ENCODE results near the gene ABHD6. TPM values are rescaled to one million over a fixed set of nuclear protein-coding genes. Genes with fewer than 3 reads are reported as not detected.

The ABHD6 gene, protein sequence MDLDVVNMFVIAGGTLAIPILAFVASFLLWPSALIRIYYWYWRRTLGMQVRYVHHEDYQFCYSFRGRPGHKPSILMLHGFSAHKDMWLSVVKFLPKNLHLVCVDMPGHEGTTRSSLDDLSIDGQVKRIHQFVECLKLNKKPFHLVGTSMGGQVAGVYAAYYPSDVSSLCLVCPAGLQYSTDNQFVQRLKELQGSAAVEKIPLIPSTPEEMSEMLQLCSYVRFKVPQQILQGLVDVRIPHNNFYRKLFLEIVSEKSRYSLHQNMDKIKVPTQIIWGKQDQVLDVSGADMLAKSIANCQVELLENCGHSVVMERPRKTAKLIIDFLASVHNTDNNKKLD
- total RNA-seq, result 11.7 and 11.8 TPM in 2 replicates

DNA sequence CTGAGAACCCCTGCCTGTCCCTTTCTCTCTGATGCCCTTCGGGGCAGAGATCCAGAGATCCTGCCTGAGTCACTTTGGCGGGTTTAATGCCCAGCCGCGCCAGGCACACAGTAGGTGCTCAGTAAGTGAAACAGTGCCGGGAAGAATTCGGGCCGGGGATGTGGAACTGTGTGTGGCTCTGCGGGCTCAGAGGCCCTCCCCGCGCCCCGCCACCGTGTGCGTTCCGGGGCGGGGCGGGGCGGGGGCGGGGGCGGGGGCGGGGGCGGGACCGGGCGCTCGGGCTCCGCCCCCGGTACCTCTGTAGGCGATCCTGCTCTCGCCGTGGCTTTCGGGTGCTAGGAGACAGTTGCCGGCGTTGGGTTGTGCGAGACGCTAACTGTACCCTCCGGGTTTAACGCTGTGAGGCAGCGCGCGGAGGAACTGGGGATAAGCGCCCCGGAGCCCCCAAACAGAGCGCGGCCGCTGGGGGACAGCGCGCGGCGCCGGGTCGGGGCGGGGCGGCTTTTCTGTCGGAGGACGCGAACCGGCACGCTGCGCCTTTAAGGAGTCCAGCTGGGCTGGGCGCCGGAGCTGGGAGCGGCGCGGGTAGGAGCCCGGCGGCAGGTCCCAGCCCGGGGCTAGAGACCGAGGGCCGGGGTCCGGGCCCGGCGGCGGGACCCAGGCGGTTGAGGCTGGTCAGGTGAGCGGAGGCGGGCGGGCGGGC, at the start of gene ABHD6:
Gene ABHD6, plus strand, starts transcription at position 555 of the 703 bp plus-strand sequence. CDS start 18,795 bp downstream, outside the sequence.

DNA sequence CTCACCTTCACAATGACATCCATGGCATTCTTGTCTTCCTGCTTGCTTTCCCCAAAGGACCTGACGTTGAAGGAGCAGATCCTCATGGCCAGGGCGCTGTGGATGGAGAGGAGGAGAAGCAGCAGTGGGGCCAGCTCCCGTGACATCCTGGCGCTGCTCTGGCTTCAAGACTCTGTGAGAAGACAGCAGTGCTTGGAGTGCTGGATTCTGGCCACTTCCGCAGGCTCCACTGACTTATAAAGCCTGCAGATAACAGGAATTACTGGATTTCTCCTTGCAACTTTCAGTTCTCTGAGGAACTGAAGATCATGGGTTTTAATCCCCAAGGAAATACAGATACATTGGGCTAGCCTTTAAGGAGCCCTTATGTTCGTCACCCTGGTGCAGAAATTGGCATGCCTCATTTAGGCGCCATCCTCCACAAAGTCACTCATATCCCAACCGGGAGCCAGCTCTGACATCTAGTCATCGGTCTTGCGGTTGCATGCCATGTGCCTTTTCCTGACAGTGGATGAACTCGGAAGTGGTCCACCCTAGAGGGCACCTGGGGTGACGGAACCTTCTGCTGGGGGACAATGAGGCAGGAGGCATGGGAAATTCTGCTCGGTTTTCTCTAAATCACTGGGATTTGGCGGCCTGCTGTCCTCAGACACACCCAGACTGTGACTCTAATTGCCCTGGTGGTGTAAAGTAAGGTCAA, 26.7 kb upstream of the ABHD6 start, which contains the start of gene DNASE1L3:
Gene DNASE1L3, minus strand, starts transcription at position 212 of the 700 bp plus-strand sequence. Its CDS starts 66 bp downstream, at position 146.

DNA sequence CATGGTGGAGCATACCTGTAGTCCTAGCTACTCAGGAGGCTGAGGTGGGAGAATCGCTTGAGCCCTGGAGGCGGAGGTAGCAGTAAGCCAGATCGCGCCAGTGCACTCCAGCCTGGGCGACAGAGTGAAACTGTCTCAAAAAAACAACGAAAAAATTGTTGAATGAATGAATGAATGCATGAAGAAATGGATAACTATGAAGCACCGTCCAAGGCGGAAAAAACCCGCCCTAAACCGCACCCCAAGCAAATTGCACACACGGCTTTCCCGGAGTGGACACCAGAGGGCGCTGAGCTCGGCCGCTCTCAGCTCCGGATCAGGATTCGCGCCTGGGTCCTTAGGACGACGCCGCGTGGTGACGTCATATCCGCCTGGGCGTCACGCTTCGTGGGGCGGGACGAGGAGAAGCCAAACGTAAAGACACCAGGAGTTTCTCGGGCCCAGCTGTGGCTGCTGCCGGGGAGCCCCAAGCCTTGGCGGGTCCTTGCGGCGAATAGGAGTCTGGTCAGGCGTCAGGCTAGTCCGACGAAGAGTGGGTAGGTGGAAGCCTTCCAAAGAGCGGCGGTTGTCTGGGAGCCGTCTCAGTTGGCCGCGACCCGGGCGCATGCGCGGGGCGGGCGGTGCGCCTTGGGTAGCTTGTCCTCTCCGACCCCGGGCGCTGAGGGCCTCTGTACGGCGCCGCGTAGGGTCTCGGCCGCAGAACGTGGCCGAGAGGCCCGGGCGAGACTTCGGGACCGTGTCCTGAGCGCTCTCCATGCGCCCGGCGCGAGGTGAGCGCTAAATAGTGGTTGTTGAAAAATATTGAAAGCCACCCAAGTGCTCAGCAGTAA, 68.5 kb downstream of the ABHD6 start, which contains the start of the genes HTD2 and RPP14:
Gene HTD2, plus strand, starts transcription at position 639 of the 830 bp plus-strand sequence. CDS start 11,094 bp downstream, outside the sequence.
Gene RPP14, plus strand, starts transcription at position 364 of the 830 bp plus-strand sequence. CDS start 4,085 bp downstream, outside the sequence.

DNA sequence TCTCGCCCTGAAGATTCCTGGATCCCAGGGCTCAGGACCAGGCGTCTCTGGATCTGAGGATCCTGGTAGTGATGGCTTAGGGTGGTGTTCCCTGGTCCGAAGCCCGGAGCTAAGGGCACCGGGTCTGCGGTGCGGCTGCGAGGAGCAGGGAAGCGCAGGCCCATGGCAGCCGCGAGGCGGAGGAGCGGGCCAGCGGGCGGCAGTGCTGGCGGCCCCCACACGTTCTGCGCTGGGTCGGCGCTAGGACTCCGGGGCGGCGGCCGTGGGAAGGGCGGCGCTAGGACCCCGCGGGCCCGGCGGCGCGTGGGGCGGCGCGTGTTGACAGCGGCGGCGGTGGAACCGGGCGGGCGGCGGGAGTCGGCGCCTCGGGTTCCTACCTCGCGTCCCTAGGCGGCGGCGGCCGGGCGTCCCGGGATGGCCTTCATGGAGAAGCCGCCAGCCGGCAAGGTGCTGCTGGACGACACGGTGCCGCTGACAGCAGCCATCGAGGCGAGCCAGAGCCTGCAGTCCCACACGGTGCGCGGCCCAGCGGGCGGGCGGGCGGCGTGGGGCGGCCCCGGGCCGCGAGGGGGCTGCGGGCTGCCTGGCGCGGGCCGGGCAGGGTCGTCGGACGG, 95.1 kb downstream of the ABHD6 start, which contains the start of gene PXK:
Gene PXK, plus strand, starts transcription at position 318 of the 614 bp plus-strand sequence. Its CDS starts 97 bp downstream, at position 415.

Other genes starting within 250 kb of the ABHD6 start
- 472 and 614 TPM in 2 replicates for gene FLNB, start 229.4 kb upstream of the ABHD6 start, total RNA-seq
- gene DNASE1L3, start 26.8 kb upstream of the ABHD6 start, total RNA-seq, result 0.43 and 0.48 TPM in 2 replicates
- 13.7 and 17.3 TPM in 2 replicates for gene RPP14, start 68.5 kb downstream of the ABHD6 start, total RNA-seq
- gene HTD2, start 68.7 kb downstream of the ABHD6 start, total RNA-seq, result 10.6 and 22.8 TPM in 2 replicates
- 18.6 and 27.9 TPM in 2 replicates for gene PXK, start 95.1 kb downstream of the ABHD6 start, total RNA-seq
- gene PDHB, start 196.0 kb downstream of the ABHD6 start, total RNA-seq, result 40.5 and 60.2 TPM in 2 replicates